GM21367 (cell line): Measurements from ENCODE around the gene TMEM63A.
"Not testable (repeated sequence)": the region's sequence is repeated elsewhere in the genome, so short reads cannot be mapped to it uniquely, and the experiment has no call there.

Experiments used
- ATAC-seq: cut with Tn5 transposase; IDR thresholded peaks from one replicate; pipeline ENCODE4 v1.9.1; 2021; ENCODE audit not compliant: unreplicated experiment

Gene TMEM63A

GRCh38 chr1:225846331-225847310, 35.6 kb downstream of the TMEM63A start:
- no peak for ATAC-seq

DNA sequence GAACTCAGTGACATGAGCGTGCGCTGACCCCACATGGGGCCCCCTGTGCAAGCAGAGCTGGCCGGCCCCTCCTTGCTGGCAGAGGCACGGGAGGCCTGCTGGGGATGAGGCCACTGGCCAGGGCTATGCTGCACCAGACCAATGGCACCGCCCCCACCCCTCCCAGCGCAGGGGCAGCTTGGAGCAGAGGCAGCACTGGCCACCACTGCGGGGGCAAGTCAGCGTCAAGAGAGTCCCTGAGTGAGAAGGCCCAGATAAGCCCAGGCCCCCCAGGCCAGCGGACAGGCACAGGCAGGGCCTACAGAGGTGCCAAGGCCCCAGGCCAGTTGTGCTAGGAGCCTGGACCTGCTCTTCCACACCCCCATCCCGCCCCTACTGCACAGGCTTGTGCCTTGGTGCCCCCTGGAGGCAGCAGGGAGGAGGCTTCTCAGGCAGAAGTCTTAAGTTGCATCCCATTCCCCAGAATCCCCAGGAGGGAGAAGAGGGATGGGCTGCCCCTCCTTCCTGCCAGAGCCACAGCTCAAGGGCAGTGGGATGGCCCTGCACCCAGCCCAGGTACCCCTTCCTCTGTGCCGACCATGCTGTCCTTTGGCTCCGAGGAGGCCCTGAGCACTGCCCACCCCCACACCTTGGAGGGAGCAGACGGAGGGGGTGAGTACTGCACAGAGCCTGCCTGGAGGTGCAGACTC, 36.5 kb downstream of the TMEM63A start:
- no peak for ATAC-seq

DNA sequence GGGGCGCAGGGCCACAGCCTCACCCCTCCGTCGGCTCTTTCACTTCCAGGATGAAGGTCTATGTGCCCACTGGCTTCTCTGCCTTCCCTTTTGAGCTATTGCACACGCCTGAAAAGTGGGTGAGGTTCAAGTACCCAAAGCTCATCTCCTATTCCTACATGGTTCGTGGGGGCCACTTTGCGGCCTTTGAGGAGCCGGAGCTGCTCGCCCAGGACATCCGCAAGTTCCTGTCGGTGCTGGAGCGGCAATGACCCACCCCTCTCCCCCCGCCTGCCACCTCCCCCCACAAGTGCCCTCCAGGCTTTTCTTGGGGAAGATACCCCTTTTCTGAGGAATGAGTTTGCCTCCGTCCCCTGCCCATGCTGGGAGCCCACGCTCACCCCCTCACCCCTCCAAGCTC, 37.1 kb downstream of the TMEM63A start:
- no peak for ATAC-seq

- no peak for ATAC-seq
Measured at GRCh38 chr1:225844236-225845061, 37.7 kb downstream of the TMEM63A start.

GRCh38 chr1:225843426-225843795, 38.8 kb downstream of the TMEM63A start:
- no peak for ATAC-seq

DNA sequence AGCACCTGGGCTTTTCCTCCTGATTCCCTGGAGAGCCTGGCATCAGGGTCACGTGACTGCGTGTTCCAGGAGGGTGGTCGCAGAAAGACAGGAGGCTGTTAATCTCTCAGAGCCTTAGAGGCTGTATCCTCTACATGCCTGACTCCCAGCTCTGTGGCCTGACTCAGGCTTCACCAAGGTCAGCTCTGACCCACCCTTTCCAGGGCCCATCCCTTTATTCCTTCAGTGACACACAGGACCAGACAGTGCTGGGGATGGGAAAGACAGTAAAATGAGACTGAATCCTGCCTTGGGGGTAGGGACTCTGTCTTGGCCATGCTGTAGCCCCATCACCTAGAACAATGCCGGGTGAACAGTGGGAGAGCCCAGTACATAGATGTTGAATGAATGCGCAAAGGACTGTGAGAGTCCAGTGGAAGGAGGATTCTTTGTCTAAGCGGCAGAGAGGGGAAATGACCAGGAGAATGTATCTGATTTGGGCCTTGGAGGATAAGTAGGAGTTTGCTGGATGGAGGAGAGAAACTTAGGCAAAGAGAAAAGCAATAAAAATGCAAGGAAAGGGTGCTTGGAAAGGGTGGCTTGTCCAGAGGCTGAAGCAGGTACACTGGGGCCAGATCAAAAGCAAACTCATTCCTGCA, 39.3 kb downstream of the TMEM63A start:
- no peak for ATAC-seq

- no peak for ATAC-seq
Measured at GRCh38 chr1:225842074-225842473, 40.1 kb downstream of the TMEM63A start.

DNA sequence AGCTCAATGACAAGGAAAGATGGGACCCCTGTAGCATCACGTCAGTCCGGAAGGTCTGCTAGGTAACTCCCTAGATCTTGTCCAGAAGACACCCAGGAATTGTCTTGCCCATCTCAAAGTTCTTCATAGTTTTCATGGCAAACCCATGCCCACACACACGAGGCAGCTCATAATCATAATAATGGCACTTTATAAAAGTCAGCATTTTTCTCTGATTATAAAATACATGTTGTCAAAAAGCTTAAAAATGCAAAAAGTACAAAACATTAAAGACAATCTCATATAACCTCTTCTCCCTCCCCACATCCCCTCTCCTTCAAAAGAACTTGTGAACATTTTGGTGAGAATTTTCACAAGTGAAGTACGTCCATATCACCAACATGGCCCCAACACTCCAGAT, 41.5 kb downstream of the TMEM63A start:
- ATAC-seq: no peak

- ATAC-seq: no peak
Measured at GRCh38 chr1:225840223-225840610, 42.0 kb downstream of the TMEM63A start.

GRCh38 chr1:225838793-225839192, 43.4 kb downstream of the TMEM63A start:
- no peak for ATAC-seq

DNA sequence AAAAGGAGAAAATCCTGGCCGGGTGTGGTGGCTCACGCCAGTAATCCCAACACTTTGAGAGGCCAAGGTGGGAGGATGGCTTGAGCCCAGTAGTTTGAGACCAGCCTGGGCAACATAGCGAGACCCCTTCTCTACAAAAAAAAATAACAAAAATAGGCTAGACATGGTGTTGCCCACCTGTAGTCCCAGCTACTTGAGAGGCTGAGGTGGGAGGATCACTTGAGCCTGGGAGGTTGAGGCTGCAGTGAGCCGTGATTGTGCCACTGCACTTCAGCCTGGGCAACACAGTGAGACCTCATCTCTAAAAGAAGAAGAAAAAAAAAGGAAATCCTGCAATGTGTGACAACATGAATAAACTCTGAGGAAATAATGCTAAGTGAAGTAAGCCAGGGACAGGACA, 45.9 kb downstream of the TMEM63A start:
- not testable (repeated sequence) for ATAC-seq

DNA sequence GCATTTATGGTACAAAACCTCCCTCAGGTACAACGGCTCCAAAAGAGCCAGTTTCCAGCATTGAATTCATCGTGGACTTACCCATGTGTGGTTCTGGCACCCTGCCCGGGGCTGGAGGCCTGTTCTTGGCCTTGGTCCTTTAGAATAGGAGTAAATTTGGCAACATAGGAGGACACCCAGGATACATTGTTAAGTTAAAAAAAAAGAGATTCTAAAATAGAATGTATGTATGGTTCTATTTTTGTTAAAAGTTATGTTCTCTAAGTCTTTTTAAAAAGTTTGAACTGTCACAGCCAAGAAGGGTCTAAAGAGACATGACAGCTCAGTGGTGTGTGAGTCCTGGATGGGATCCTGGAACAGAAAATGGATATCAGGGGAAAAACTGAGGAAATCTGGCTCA, 46.3 kb downstream of the TMEM63A start:
- no peak for ATAC-seq

GRCh38 chr1:225834417-225835329, 47.5 kb downstream of the TMEM63A start:
- no peak for ATAC-seq

DNA sequence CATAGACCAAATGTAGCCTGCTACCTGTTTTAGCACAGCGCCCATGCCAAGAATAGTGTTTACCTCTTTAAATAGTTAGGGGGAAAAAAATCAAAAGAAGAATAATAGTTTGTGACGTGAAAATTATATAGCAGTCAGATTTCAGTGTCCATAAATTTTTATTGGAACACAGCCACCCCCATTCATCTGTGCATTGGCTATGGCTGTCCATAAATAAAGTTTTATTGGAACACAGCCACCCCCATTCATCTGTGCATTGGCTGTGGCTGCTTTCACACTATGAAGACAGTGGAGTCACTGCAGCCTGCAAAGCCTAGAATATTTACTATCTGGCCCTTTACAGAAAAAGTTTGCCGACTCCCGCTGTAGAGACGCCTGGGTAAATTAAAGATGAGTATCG, 51.3 kb downstream of the TMEM63A start:
- no peak for ATAC-seq

- ATAC-seq: no peak
Measured at GRCh38 chr1:225828706-225829345, 53.4 kb downstream of the TMEM63A start.

DNA sequence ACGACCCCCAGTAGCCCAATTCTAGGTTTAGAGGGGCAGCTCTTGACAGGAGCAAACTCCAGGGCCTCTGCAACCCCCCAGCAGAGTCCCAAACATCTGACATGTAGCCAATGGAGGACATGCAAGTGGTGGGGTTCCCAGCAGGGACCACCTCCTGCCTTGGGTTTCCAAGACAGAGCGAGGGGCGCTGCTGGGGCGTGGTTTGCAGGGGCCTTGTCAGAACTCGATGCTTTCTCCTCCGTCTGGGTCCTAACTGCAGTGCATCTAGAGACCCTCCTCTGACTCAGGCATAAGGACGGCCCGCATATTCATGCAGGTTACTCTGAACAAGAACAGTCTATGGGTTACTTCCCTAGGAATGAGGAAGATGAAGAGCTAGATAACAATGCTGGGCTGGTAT, 55.1 kb downstream of the TMEM63A start:
- ATAC-seq: no peak

- no peak for ATAC-seq
Measured at GRCh38 chr1:225825607-225826007, 56.6 kb downstream of the TMEM63A start.

DNA sequence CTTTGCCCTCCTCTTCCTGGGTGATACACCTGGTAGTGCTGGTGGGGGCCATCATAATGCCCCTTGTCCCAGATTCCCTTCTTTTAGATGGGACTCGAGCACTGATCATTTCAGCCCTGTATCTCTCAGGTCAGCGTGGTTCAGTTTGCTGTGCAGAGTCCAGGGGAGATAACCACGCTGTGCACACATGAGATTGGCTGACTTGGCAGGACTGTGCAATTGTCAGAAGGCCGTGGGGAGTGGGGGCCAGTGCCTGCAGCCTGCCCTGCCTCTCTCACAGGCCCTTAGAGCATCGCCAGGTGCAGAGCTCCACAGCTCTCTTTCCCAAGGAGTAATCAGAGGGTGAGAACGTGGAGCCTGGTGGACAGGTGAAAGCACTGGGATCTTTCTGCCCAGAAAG, 57.1 kb downstream of the TMEM63A start:
- no peak for ATAC-seq

GRCh38 chr1:225824533-225824941, 57.6 kb downstream of the TMEM63A start:
- ATAC-seq: no peak
